Common myeloid progenitor, CD34-positive (primary cell): ENCODE measurements around the gene DOCK4.
"Not testable (repeated sequence)": the region's sequence is repeated elsewhere in the genome, so short reads cannot be mapped to it uniquely, and the experiment has no call there.

Source experiments
- CTCF ChIA-PET: fragments of 350-600 bp; sonication (Branson Sonifier 250); formaldehyde crosslinking; loops from one replicate; lab custom pipeline; 2021; ENCODE audit warnings: antibody characterized with exemption; lab: Charles Lee
- POLR2A ChIA-PET: fragments of 350-600 bp; sonication (Branson Sonifier 250); formaldehyde crosslinking; loops from one replicate; lab custom pipeline; 2021; ENCODE audit warnings: antibody characterized with exemption; lab: Charles Lee
- DNase-seq, 3 donors: peaks; one replicate each; pipeline versions ENCODE4 v3.0.0 to v3.0.0-alpha.2; 2013
- H3K27ac ChIP-seq, 2 experiments: 1 replicate in 1 of 2; 2 replicates in 1 of 2; pipeline ENCODE4 v1.7.0; 2013; ENCODE audit warnings: inconsistent platforms in 2 of 2, low read length in 2 of 2, mild to moderate bottlenecking in 2 of 2, low read depth in 1 of 2, moderate library complexity in 1 of 2; ENCODE audit not compliant: severe bottlenecking in 2 of 2, insufficient read depth in 1 of 2, poor library complexity in 1 of 2
- H3K27me3 ChIP-seq, 5 experiments: replicated peaks in 2 of 5; 1 replicate in 3 of 5; 2 replicates in 2 of 5; pipeline versions ENCODE4 v1.6.1 to v1.7.0; 2013; ENCODE audit warnings: low read length in 4 of 5, mild to moderate bottlenecking in 2 of 5, moderate library complexity in 2 of 5, inconsistent platforms in 1 of 5; ENCODE audit not compliant: insufficient read depth in 5 of 5, control insufficient read depth in 4 of 5
- H3K36me3 ChIP-seq, 4 experiments: 1 replicate in 2 of 4; 2 replicates in 2 of 4; pipeline versions ENCODE4 v1.6.1 to v1.7.0; 2013; ENCODE audit warnings: low read length in 3 of 4, control low read depth in 1 of 4, mild to moderate bottlenecking in 1 of 4; ENCODE audit not compliant: control insufficient read depth in 4 of 4, insufficient read depth in 4 of 4
- H3K4me1 ChIP-seq, 4 experiments: 1 replicate in 3 of 4; 2 replicates in 1 of 4; pipeline versions ENCODE4 v1.6.1 to v1.7.1; 2013; ENCODE audit warnings: low read length in 3 of 4, mild to moderate bottlenecking in 3 of 4, control low read depth in 1 of 4, inconsistent platforms in 1 of 4, moderate library complexity in 1 of 4; ENCODE audit not compliant: control insufficient read depth in 4 of 4, insufficient read depth in 4 of 4; ENCODE audit errors: control extremely low read depth in 1 of 4
- H3K4me3 ChIP-seq, 7 experiments: 1 replicate in 4 of 7; 2 replicates in 3 of 7; pipeline versions ENCODE4 v1.5.1 to v1.7.0; 2013; ENCODE audit warnings: mild to moderate bottlenecking in 7 of 7, low read length in 6 of 7, moderate library complexity in 6 of 7, inconsistent platforms in 2 of 7, low read depth in 2 of 7, control low read depth in 1 of 7; ENCODE audit not compliant: insufficient read depth in 4 of 7, control insufficient read depth in 1 of 7; ENCODE audit errors: extremely low read depth in 1 of 7
- H3K9me3 ChIP-seq, 5 experiments: 1 replicate in 4 of 5; 2 replicates in 1 of 5; pipeline versions ENCODE4 v1.6.1 to v1.7.1; 2013; ENCODE audit warnings: low read length in 4 of 5, mild to moderate bottlenecking in 2 of 5, inconsistent platforms in 1 of 5, low read depth in 1 of 5, moderate library complexity in 1 of 5; ENCODE audit not compliant: control insufficient read depth in 4 of 5, insufficient read depth in 2 of 5; ENCODE audit errors: control extremely low read depth in 1 of 5
- WGBS: methylation state at CpG from one replicate; pipeline ENCODE4 v1.1.5; 2013; ENCODE audit not compliant: insufficient coverage; 5-methylcytosine and 5-hydroxymethylcytosine counted together

Gene DOCK4

DNA sequence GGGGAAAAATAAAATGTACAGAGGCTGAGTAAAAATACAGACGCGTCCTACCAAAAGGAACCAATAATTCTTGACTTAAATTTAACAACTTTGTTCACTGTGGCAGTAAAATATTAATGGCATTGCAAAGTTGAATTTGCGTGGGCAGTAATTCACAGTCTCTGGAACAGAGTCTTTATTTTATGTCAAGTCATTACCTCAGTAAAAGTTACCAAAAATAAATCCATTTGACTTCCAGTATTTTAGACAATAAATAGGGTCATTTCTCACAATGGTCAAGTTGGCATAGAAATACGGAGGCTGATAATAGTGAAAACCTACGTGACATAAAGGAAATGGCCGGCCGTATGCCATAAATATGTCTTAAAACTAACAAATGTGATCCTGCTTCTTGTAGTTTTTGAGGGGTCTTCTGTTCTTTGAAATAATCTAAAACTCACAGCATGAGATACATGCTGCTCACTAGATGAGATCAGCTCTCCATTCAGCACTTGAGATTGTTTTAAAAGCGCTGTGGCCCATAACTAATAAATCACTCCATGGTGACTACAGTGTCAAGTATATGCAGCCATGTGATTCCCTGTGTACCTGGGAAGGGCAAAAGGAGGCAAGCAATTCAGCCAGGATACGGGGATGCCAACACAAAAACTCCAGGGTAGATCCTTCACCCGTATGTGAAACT is 75.3 kb downstream of the DOCK4 start:
- CTCF ChIA-PET = no interaction called here
- H3K4me1 ChIP-seq = peaks cover 0 to 11% (median 5%) of the 10 kb centered on the region in 4 experiments
- no peaks in the 10 kb centered on the region for H3K9me3 ChIP-seq
- H3K27ac ChIP-seq = no peak overlapping the region
- 77% methylated on average over 5 of the region's 10 CpGs for WGBS
- POLR2A ChIA-PET = no interaction called here
- H3K36me3 ChIP-seq = no peaks in the 10 kb centered on the region
- DNase-seq = no peak
- H3K27me3 ChIP-seq = no peaks in the 10 kb centered on the region
- no peak overlapping the region for H3K4me3 ChIP-seq

DNA sequence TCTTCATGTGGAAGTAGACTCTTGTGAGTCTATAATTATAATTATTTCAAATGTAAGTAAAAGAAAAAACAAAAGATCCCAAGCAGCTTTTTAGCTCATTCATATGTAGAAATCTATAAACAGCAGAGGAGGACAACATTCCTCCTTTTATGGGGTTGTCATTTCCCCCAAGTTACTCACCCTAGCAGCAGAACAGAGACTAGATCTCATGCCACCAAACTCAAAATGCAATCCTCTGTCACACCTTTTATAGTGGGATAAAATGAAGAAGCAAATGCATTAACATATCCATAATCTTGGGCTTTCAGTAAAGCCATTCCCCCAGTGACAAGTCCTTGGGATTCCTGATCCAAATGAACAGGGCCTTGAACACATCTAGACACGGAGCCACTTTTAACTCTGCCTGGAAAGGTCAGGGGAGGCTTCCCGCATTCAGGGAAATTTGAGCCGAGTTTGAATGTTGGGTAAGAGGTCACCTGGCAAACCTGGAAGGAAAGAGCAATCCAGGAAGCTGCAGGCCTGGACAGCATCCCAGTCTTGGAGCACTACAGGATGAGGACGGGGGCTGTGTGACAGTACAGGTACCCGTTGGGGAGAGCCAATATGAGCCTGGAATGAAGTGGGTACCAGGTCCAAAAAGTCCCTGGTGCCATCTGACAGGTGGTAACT is 76.4 kb downstream of the DOCK4 start:
- Histone ChIP-seq H3K4me1 (peaks cover 0 to 11% (median 5%) of the 10 kb centered on the region in 4 experiments), H3K9me3 (no peaks in the 10 kb centered on the region), H3K36me3 (no peaks in the 10 kb centered on the region), H3K27ac (no peak overlapping the region), H3K27me3 (no peaks in the 10 kb centered on the region), H3K4me3 (no peak overlapping the region)
- WGBS = 100% methylated on average over 4 of the region's 5 CpGs
- ChIA-PET POLR2A (interaction anchor here (0.5 kb wide), 1 partner anchor 287 kb away, joined by 3 read pairs; no protein-coding TSS in a partner anchor), CTCF (no interaction called here)
- no peak for DNase-seq

DNA sequence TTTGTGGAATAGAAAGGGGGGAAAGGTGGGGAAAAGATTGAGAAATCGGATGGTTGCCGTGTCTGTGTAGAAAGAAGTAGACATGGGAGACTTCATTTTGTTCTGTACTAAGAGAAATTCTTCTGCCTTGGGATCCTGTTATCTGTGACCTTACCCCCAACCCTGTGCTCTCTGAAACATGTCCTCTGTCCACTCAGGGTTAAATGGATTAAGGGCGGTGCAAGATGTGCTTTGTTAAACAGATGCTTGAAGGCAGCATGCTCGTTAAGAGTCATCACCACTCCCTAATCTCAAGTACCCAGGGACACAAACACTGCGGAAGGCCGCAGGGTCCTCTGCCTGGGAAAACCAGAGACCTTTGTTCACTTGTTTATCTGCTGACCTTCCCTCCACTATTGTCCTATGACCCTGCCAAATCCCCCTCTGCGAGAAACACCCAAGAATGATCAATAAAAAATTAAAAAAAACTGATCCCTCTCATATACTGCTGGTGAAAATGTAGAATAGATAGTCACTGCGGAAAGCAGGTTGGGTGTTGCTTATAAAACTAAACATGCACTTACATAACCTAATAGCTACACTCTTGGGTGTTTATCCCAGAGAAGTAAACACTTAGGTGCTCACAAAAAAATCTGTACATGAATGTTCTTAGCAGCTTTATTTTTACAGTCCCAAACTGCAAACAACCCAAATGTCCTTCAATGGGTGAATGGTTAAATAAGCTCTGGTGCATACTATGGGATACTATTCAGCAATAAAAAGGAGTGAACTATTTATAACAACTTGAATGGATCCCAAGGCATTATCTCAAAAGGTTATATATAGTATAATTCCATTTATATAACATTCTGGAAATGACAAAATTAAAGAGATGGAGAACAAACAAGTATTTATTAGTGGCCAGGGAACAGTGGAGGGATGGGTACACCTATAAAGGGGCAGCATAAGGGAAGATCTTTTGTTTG is 77.5 kb downstream of the DOCK4 start:
- CTCF ChIA-PET, DNase-seq: not testable (repeated sequence)

GRCh38 chr7:112128041-112128440 is 78.2 kb downstream of the DOCK4 start:
- H3K36me3 ChIP-seq, CTCF ChIA-PET, POLR2A ChIA-PET, H3K27ac ChIP-seq, DNase-seq, H3K4me3 ChIP-seq, H3K27me3 ChIP-seq, H3K9me3 ChIP-seq: not testable (repeated sequence)
- no CpG with 5 or more reads among the region's 13 CpGs for WGBS
- peaks cover 0 to 11% (median 5%) of the 10 kb centered on the region in 4 experiments for H3K4me1 ChIP-seq

More for the DNA sequence above, 77.5 kb downstream of the DOCK4 start:
- H3K4me1 ChIP-seq = peaks cover 0 to 11% (median 5%) of the 10 kb centered on the region in 4 experiments
- H3K36me3 ChIP-seq, POLR2A ChIA-PET, H3K27me3 ChIP-seq, H3K4me3 ChIP-seq, H3K27ac ChIP-seq, H3K9me3 ChIP-seq: not testable (repeated sequence)
- WGBS = no CpG with 5 or more reads among the region's 8 CpGs

GRCh38 chr7:112125250-112125649 is 80.9 kb downstream of the DOCK4 start:
- no peaks in the 10 kb centered on the region for H3K9me3 ChIP-seq
- WGBS = no CpG with 5 or more reads among the region's 2 CpGs
- POLR2A ChIA-PET = no interaction called here
- CTCF ChIA-PET = interaction anchor here (1.2 kb wide), 1 partner anchor 35 kb away, joined by 3 read pairs; no protein-coding TSS in a partner anchor
- H3K4me3 ChIP-seq = no peak overlapping the region
- no peak for DNase-seq
- no peaks in the 10 kb centered on the region for H3K27me3 ChIP-seq
- no peak overlapping the region for H3K27ac ChIP-seq
- H3K36me3 ChIP-seq = no peaks in the 10 kb centered on the region
- H3K4me1 ChIP-seq = no peaks in the 10 kb centered on the region

GRCh38 chr7:112124061-112124766 is 82.0 kb downstream of the DOCK4 start:
- H3K4me1 ChIP-seq = no peaks in the 10 kb centered on the region
- no peaks in the 10 kb centered on the region for H3K27me3 ChIP-seq
- ChIA-PET POLR2A (no interaction called here), CTCF (no interaction called here)
- DNase-seq = peak in 2 of 3 donors; percentile 9 to 18
- no peak overlapping the region for H3K27ac ChIP-seq
- no peaks in the 10 kb centered on the region for H3K36me3 ChIP-seq
- no peaks in the 10 kb centered on the region for H3K9me3 ChIP-seq
- no peak overlapping the region for H3K4me3 ChIP-seq
- 83% methylated on average over 8 of the region's 9 CpGs for WGBS
